A204.1 (cell line): Measurements from ENCODE around the gene SETDB2.

ENCODE experiments used
- FAIRE-seq: peaks from 2 replicates; lab custom pipeline; 2012; peaks lifted over from hg19 to GRCh38; lab: Jason Lieb, UNC

The SETDB2 gene

DNA sequence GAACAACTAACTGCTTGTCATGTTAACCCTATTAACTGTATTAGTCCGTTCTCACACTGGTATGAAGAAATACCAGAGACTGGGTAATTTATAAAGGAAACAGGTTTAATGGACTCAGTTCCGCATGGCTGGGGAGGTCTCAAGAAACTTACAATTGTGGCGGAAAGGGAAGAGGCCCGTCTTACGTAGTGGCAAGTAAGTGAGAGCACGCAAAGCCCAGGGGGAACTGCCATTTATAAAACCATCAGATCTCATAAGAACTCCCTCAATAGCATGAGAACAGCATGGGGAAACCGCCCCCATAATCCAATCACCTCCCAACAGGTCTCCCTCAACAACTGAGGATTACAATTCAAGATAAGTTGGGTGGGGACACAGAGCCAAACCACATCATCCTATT lies 86.4 kb downstream of the SETDB2 start:
- FAIRE-seq = no peak

DNA sequence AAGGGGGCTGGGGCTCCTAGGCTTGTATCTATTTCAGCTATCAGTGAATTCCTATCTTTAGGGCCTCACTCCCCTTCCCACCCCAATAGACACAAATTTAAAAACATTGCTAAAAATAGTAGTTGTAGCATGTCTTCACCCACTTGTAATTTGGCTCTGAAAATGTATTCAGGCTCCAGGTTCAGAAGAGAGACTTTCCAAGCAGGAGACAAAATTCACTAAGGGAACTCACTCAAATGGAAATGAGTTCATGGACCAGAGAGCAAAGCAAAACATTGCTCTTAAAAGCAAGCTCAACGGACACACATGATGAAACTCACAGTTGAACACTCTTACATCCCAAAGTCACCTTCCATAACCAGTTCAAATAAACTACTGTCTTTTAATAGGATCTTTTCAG lies 88.5 kb downstream of the SETDB2 start:
- FAIRE-seq = no peak

DNA sequence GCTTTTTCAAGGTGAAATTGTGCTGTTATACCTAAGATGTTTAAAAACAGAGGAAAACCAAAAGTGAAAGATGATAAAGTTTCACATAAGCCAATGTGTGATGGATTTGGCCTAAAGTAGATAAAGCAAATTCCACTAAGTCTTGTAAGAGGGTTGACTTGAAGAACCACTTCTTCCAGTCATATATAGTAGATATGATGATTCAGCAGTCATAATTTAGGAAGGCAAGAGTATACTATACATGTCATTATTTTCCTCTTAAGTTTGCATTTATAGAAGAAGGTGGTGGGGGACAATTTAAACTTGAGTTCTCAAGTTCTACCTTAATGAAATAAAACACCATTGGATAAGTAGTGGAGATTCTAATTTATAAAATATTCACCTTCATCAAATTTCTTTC lies 88.9 kb downstream of the SETDB2 start:
- FAIRE-seq = peak; percentile 29

DNA sequence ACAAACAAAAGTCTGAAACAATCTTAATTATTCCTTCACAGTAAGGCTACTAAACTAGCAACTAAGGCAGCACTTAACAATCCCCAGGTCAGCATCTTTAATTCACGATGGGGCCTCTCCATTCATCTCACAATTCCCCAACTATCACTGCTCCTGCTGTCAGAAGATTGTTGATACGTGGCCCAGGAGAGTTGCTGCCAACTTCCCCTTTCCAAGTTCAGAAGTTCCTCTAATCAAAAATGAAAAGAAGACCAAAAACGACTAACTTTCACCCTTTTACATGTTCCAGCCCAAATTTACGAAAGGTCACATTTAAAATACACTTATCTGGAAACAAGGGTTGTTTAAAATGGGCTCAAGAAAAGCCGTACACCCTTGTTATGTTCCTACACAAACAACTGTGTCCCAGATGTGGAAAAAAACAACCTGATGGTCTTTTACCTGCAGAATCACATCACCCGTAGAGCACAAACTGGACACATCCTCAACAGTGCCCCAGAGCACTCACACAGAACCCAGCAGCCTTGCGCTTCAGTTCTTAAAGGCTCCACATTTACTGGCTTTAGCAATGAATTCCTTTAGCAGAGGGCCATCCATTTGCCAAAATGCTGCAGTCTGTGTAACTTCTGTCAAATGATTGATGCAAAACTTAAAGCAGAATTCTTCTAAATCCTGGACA lies 89.7 kb downstream of the SETDB2 start:
- no peak for FAIRE-seq

DNA sequence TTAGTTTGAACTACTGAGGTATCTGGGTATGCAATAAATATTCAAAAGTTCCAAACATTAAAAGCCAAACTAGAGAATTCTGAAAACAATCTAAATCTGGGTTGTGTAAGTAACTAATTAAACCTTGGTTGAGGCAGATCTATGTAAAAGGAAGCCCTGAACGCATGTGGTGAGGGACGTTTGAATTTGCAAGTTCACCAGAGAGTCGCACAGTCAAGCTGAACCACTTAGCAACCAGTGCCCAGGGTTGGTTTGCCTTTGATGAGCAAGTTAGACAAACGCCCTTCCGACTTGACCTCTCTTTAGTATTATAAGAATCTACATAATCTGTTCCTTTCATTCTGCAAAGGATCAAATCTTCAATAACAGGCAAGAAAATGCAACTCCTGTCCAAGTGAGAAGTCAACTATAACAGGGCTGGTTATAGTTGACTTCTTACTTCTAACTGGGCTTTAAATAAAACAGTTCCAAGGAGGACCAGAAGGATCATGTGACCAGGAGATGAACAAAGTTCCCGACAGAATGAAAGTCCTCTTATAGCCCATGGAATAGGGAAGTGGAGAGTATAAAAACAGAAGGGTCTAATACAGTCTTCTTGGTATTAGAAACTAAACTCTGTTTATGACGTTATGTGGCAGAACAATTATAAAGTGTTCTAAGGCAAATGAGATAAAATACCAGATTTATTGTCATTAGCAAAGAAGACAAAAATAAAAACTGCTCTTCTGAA lies 92.2 kb downstream of the SETDB2 start:
- FAIRE-seq = no peak

DNA sequence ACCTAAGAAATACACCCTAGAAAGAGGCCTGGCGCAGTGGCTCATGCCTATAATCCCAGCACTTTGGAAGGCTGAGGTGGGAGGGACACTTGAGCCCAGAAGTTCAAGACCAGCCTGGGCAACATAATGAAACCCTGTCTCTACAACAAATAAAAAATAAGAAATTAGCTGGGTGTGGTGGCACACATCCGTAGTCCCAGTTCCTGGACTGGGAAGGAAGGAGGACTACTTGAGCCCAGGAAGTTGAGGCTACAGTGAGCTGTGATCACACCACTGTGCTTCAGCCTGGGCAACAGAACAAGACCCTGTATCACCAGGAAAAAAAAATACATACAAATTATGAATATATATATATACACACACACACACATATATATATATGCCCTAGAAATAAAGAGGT lies 94.3 kb downstream of the SETDB2 start:
- no peak for FAIRE-seq

DNA sequence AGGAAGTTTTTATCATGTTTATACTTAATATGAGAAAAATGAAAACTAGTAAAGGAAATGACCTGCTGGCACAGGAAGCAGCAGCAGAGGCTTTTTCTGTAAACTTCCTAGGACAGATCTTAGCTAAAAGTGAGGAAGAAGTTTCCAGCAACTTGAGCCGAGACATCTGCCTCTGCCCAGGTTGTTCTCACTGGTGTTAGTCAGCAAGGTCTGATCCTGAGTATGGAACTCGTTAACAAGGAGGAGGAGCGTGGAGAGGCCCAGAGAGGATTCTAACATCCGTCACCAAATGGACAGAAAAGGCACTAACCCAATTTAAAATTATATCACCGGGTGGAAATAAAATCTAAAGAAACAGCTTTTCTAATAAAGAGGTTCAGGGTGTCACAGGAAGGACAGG lies 95.2 kb downstream of the SETDB2 start:
- FAIRE-seq = no peak

DNA sequence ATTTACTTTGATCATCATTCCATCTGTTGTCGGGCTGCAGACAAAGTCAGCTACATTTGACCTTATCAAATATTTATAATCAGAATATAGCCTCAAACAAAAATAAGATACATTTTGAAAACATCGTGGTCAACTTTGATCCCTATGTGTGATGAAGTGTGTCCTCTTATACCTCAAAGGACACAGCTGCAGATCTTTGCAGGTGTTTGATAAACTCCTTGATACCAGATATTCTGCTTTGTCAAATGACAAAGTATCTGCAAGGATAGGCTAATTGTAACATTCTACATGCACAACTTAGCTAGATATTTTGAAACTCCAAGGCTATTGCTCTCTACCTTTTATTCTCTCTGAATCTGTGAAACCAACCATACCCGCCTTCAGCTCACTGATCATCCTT lies 95.7 kb downstream of the SETDB2 start:
- no peak for FAIRE-seq

DNA sequence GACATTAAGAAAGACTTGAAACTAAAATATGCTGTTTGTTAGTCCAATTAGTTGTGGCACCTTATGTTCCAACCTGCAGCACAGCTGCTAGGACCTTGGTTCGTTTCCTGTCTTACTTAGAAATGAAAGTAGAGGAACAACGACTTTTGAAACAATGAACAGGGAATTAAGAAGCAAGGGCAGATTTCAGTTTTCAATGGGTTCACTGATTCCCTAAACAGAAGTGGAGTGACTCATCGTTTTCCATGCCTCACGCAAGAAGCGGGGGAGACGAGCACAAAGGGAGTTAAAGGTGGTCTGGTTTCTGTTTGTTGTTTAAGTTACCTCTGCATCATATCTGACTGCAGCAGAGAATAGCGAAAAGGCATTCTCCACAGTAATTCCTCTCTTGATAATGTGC lies 96.5 kb downstream of the SETDB2 start:
- FAIRE-seq = no peak

DNA sequence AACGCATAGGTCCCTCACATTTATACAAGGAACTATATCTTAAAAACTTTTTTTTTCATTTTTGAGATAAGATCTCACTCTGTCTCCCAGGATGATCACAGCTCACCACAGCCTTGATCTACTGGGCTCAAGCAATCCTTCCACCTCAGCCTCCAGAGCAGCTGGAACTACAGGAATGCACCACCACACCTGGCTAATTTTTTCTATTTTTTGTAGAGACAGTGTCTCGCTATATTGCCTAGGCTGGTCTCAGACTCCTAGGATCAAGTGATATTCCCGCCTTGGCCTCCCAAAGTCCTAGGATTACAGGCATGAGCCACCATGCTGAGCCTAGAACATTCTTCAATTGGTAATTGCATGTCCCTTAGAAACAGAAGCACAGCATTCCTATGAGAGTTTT lies 99.6 kb downstream of the SETDB2 start:
- no peak for FAIRE-seq
